Esophagus squamous epithelium (tissue), 5 donors: Measurements from ENCODE around the gene RBM19. TPM values are rescaled to one million over a fixed set of nuclear protein-coding genes. Genes with fewer than 3 reads are reported as not detected.

Experiments
- DNase-seq: peaks from one replicate; lab custom pipeline; 2025; lab: John Stamatoyannopoulos, UW
- H3K27ac ChIP-seq, 4 donors: fragments of 200-600 bp; sonication (generic); one replicate each; pipeline ENCODE4 v1.5.1; 2016 to 2019; ENCODE audit warnings: mild to moderate bottlenecking in 1 of 4
- H3K27me3 ChIP-seq, 4 donors: fragments of 200-600 bp; sonication (generic); 1 replicate in 3 of 4; 2 replicates in 1 of 4; pipeline versions ENCODE4 v1.5.1 to v1.6.0; 2017 to 2021; ENCODE audit warnings: antibody characterized with exemption in 1 of 4
- H3K36me3 ChIP-seq, 3 donors: fragments of 200-600 bp; sonication (generic); one replicate each; pipeline ENCODE4 v1.5.1; 2016 to 2019
- H3K4me1 ChIP-seq, 3 donors: fragments of 200-600 bp; sonication (generic); one replicate each; pipeline ENCODE4 v1.5.1; 2017 to 2019
- H3K4me3 ChIP-seq, 4 donors: fragments of 200-600 bp; sonication (generic); 1 replicate in 3 of 4; 2 replicates in 1 of 4; pipeline ENCODE4 v1.5.1; 2016 to 2019; ENCODE audit warnings: mild to moderate bottlenecking in 2 of 4, moderate library complexity in 1 of 4
- H3K9me3 ChIP-seq, 3 donors: fragments of 200-600 bp; sonication (generic); one replicate each; pipeline ENCODE4 v1.5.1; 2016 to 2019
- CTCF ChIP-seq, 6 experiments: fragments of 450-650 bp in 4 of 6; fragments of 200-600 bp in 2 of 6; sonication (generic) in 2 of 6; IDR thresholded peaks; one replicate each; pipeline ENCODE4 v1.5.1; 2016 to 2019; ENCODE audit warnings: antibody characterized with exemption in 6 of 6, mild to moderate bottlenecking in 4 of 6, moderate library complexity in 4 of 6
- POLR2A ChIP-seq, 4 donors: fragments of 450-650 bp; IDR thresholded peaks; one replicate each; pipeline ENCODE4 v1.6.1; 2017; ENCODE audit warnings: antibody characterized with exemption in 4 of 4, mild to moderate bottlenecking in 4 of 4, moderate library complexity in 3 of 4
- WGBS, 2 donors: methylation state at CpG; one replicate each; pipeline ENCODE4 v1.1.5; 2018; 5-methylcytosine and 5-hydroxymethylcytosine counted together
- intact Hi-C: fragments of 100-400 bp; cut with DNase I; formaldehyde crosslinking; loops from one replicate; pipeline ENCODE4 v1.15.0; 2022
- total RNA-seq, 4 donors: library from RNA; depleted of rRNA; stranded (reverse); fragments of >200 nt; gene quantifications; one replicate each; pipeline ENCODE4 v1.1.0, GENCODE V29; 2016
- donor health status: DM: yes; HTN: yes; CAD: no.

The RBM19 gene
- total RNA-seq, 4 donors from 2014 or later, result 13.1 to 32.8 (median 27.4) TPM

- Histone ChIP-seq H3K4me3 (no peak overlapping the region), H3K27ac (peak overlapping the region; percentile 7 to 78 (median 46)), H3K36me3 (peaks cover 0 to 36% (median 0%) of the 10 kb centered on the region in 3 donors), H3K4me1 (peaks cover 5 to 44% (median 5%) of the 10 kb centered on the region in 3 donors), H3K27me3 (no peaks in the 10 kb centered on the region), H3K9me3 (no peaks in the 10 kb centered on the region)
- 56 to 76% methylated on average over 2 of the region's 2 CpGs for WGBS, 2 donors
- TF ChIP-seq CTCF (IDR thresholded peaks at IDR 0.05), result no peak
- TF ChIP-seq POLR2A (IDR thresholded peaks at IDR 0.05), result no peak
- intact Hi-C loops, result no loop called here
- DNase-seq, result no peak
These were observed 65.4 kb downstream of the RBM19 start for GRCh38 chr12:113900716-113901115.

- Histone ChIP-seq H3K27ac (peak overlapping the region; percentile 7 to 78 (median 46)), H3K4me1 (peaks cover 5 to 44% (median 5%) of the 10 kb centered on the region in 3 donors), H3K27me3 (no peaks in the 10 kb centered on the region), H3K36me3 (peaks cover 0 to 33% (median 0%) of the 10 kb centered on the region in 3 donors), H3K9me3 (no peaks in the 10 kb centered on the region), H3K4me3 (no peak overlapping the region)
- intact Hi-C loops, result no loop called here
- TF ChIP-seq CTCF (IDR thresholded peaks at IDR 0.05) (no peak), POLR2A (IDR thresholded peaks at IDR 0.05) (no peak)
- 39 to 80% methylated on average over 17 to 29 of the region's 32 CpGs for WGBS, 2 donors
- no peak for DNase-seq
These were observed 66.3 kb downstream of the RBM19 start for GRCh38 chr12:113899561-113900471.

- no peak for TF ChIP-seq POLR2A (IDR thresholded peaks at IDR 0.05)
- no peak for TF ChIP-seq CTCF (IDR thresholded peaks at IDR 0.05)
- Histone ChIP-seq H3K4me1 (peaks cover 5 to 44% (median 5%) of the 10 kb centered on the region in 3 donors), H3K4me3 (no peak overlapping the region), H3K36me3 (peaks cover 0 to 32% (median 0%) of the 10 kb centered on the region in 3 donors), H3K27ac (peak overlapping the region in 3 of 4 donors; percentile 44 to 78 (median 49)), H3K27me3 (no peaks in the 10 kb centered on the region), H3K9me3 (no peaks in the 10 kb centered on the region)
- no peak for DNase-seq
- intact Hi-C loops, result no loop called here
- WGBS, 2 donors, result 53 to 82% methylated on average over 5 to 6 of the region's 6 CpGs
These were observed 67.0 kb downstream of the RBM19 start for GRCh38 chr12:113899042-113899560.

GRCh38 chr12:113898466-113898865 lies 67.7 kb downstream of the RBM19 start:
- DNase-seq, result no peak
- TF ChIP-seq CTCF (IDR thresholded peaks at IDR 0.05), result no peak
- intact Hi-C loops, result no loop called here
- no peaks in the 10 kb centered on the region for H3K9me3 ChIP-seq
- no peak overlapping the region for H3K27ac ChIP-seq
- no peaks in the 10 kb centered on the region for H3K27me3 ChIP-seq
- H3K4me1 ChIP-seq, result peaks cover 5 to 44% (median 5%) of the 10 kb centered on the region in 3 donors
- H3K36me3 ChIP-seq, result peaks cover 0 to 32% (median 0%) of the 10 kb centered on the region in 3 donors
- H3K4me3 ChIP-seq, result no peak overlapping the region
- WGBS, 2 donors, result 90 to 91% methylated on average over 8 of the region's 8 CpGs

GRCh38 chr12:113897406-113897805 lies 68.7 kb downstream of the RBM19 start:
- TF ChIP-seq CTCF (IDR thresholded peaks at IDR 0.05) (no peak), POLR2A (IDR thresholded peaks at IDR 0.05) (no peak)
- 74 to 81% methylated on average over 5 to 6 of the region's 7 CpGs for WGBS, 2 donors
- no peak for DNase-seq
- Histone ChIP-seq H3K4me1 (peaks cover 5 to 44% (median 5%) of the 10 kb centered on the region in 3 donors), H3K36me3 (peaks cover 0 to 22% (median 0%) of the 10 kb centered on the region in 3 donors), H3K27ac (no peak overlapping the region), H3K27me3 (no peaks in the 10 kb centered on the region), H3K9me3 (no peaks in the 10 kb centered on the region), H3K4me3 (no peak overlapping the region)
- intact Hi-C loops, result no loop called here
